Measurements from ENCODE around the gene KRT6A. TPM values are rescaled to one million over a fixed set of nuclear protein-coding genes. Genes with fewer than 3 reads are reported as not detected.

KRT6A gene
- total RNA-seq, 2 experiments from 2014 or later = not detected

DNA sequence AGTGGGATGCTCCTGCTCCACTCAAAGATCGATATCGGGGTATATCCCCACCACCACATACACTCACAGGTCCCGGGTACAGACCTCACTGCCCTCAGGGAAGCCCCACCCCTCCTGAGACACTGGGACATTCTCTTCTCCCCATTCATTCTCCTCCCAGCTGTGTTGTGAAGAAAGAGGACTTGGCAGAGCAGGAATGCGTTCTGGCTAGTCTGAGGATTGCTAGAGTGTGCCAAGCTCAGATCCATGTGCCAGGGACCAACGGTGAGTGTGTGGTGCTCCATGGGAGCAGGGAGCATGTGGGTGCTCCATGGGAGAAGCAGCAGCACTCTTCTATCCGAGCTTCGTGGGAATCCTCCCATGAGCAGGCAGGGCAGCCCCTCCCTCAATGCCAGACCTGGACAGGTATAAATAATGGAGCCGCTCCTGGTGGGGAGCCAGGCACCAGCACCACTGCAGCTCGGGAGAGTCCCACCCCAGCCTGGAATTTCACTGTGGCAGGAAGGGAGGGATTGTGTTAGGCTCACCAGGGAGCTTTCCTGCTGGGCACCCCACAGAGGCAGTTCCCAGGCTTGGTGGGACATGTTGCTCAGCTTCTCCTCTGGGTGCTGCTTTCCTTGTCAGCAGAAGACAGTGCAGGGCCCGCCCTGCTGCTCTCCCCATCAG is 29.4 kb upstream of the KRT6A start:
- no peak for DNase-seq
- CTCF ChIA-PET = no interaction called here
- no peaks in the 10 kb centered on the region for H3K36me3 Mint-ChIP-seq (ENCODE audit: low read depth)

DNA sequence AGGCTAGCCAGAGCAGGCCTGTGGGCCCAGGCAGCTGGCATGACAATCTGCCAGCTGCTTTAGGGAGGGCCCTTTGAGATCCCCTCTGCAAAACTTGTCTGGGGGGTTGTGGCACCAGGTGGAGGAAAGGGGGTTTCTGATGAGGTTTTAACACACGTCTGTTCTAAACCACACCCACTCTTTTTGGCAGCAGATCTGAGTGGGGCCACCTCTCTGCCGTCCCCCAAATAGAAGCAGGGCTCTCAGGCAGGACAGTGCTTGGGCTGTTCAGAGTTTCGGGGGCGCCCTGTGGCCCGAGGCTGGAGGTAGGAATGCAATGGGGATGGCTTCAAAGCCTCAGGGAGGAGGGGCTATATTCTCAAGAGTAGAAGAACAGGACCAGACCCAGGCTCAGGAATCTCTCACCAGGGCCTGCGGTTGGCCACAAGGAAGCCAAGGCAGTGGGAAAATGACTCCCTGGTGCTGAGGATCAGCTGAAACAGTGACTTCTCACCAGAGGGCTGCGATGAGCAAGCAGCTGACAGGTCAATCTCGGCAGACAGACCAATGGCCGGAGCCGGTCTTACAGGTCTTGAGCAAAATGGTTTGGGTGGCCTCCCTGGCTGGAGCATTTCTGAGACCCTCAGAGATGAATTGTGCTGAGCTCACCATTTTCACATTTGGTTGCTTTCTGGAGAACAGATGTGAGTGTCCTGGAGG is 28.7 kb upstream of the KRT6A start:
- no peak for DNase-seq
- H3K4me1 Mint-ChIP-seq (ENCODE audit: low read depth) = no peaks in the 10 kb centered on the region
- no peaks in the 10 kb centered on the region for H3K36me3 Mint-ChIP-seq (ENCODE audit: low read depth)
- CTCF ChIA-PET = interaction anchor here (1.0 kb wide), 1 partner anchor 15 kb away, joined by 3 read pairs; no protein-coding TSS in a partner anchor
- intact Hi-C loops (cut with micrococcal nuclease) = no loop called here
- H3K27me3 Mint-ChIP-seq (ENCODE audit: low read depth) = no peaks in the 10 kb centered on the region
- no peak overlapping the region for H3K27ac Mint-ChIP-seq
- H3K4me3 Mint-ChIP-seq = no peak overlapping the region
- no peaks in the 10 kb centered on the region for H3K9me3 Mint-ChIP-seq

More for the DNA sequence above, 29.4 kb upstream of the KRT6A start:
- H3K27me3 Mint-ChIP-seq (ENCODE audit: low read depth) = no peaks in the 10 kb centered on the region
- no peaks in the 10 kb centered on the region for H3K9me3 Mint-ChIP-seq
- H3K4me3 Mint-ChIP-seq = no peak overlapping the region
- intact Hi-C loops (cut with micrococcal nuclease) = no loop called here
- no peaks in the 10 kb centered on the region for H3K4me1 Mint-ChIP-seq (ENCODE audit: low read depth)
- no peak overlapping the region for H3K27ac Mint-ChIP-seq

DNA sequence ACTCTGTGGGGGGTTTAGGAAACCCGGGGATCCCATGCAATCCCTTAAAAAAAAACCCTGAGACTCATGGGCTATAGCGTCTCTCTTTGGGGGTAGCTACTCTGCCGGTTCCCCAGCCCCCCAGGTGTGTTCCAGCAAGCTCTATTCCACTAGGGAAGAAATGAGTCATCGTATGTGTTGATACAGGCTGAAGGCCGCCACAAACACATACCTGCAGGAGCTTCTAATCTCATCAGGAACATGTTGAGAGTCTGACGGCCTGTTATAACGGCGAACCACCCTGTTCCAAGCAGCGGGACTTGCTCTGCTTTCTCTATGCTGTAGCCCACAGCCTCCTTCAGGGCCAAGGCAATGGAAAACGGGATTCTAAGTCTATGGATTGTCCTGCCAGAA is 28.1 kb upstream of the KRT6A start:
- no peak overlapping the region for H3K27ac Mint-ChIP-seq
- no peaks in the 10 kb centered on the region for H3K9me3 Mint-ChIP-seq
- intact Hi-C loops (cut with micrococcal nuclease) = no loop called here
- H3K36me3 Mint-ChIP-seq (ENCODE audit: low read depth) = no peaks in the 10 kb centered on the region
- no peaks in the 10 kb centered on the region for H3K4me1 Mint-ChIP-seq (ENCODE audit: low read depth)
- CTCF ChIA-PET = interaction anchor here (1.0 kb wide), 1 partner anchor 14 kb away, joined by 3 read pairs; no protein-coding TSS in a partner anchor
- no peaks in the 10 kb centered on the region for H3K27me3 Mint-ChIP-seq (ENCODE audit: low read depth)
- no peak for DNase-seq
- H3K4me3 Mint-ChIP-seq = no peak overlapping the region

DNA sequence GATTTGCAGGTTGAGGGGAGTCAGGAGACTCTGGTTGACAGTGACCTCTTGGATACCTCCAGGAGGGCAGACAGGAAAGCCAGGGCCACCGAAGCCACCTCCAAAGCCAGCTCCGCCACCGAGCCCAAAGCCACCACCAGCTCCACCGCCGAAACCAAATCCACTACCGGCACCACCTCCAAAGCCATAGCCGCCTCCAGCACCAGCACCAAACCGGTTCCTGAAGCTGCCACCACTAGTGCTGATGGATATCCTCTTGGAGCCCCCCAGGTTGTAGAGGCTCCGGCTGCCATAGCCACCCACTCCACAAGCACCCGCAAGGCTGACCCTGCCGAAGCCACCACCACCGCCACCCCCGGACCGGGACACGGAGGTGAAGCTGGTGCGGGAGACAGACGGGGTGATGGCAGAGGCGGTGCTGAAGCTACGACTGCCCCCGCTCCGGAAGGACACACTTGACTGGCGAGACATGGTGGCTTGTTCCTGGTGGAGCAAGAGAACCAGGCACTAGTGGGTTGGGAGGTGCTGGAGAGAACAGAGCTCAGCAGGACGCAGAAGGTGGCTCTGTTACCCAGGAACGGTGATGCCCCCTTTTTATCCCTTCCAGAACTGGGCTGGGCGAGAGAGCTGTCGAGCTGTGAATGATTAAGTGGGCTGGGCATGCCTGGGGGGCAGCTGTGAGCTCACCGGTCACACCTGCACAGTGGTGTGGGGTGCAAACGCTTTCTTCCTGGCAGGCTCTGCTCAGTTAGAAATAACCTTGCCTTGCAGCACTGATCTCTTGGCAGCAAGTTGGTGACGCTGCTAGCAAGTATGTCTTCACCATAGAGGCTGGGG is 27.0 kb upstream of the KRT6A start, which contains the start of gene KRT5:
Gene KRT5 (minus strand): TSS at position 569 of the 837 bp plus-strand sequence. CDS start 98 bp downstream, at position 471.
- no peak within 1 kb of the TSS for H3K27ac Mint-ChIP-seq
- intact Hi-C loops (cut with micrococcal nuclease) = no loop called here
- H3K27me3 Mint-ChIP-seq (ENCODE audit: low read depth) = no peaks in the 10 kb centered on the region
- CTCF ChIA-PET = interaction anchor here (1.3 kb wide), 1 partner anchor 12 kb away, joined by 3 read pairs; no protein-coding TSS in a partner anchor
- H3K4me3 Mint-ChIP-seq = no peak within 1 kb of the TSS
- no peaks in the 10 kb centered on the region for H3K9me3 Mint-ChIP-seq
- no peaks in the 10 kb centered on the region for H3K4me1 Mint-ChIP-seq (ENCODE audit: low read depth)
- no peak for DNase-seq
- no peaks in the 10 kb centered on the region for H3K36me3 Mint-ChIP-seq (ENCODE audit: low read depth)

DNA sequence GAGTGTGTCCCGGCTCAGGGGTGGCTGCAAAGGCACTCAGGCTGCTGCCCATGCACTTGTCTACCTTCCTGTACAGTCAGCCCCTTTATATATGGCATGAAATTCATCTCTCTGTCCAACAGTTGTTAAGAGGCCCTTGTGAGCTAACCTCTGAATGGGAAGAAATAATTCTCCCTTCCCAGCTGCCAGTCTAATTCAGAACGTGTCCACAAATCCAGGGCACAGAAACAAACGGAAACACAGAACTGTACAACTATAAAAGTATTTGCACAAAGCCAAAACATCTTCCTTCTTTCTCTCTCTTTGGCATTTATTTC is 26.3 kb upstream of the KRT6A start:
- CTCF ChIA-PET = interaction anchor here (1.3 kb wide), 1 partner anchor 12 kb away, joined by 3 read pairs; no protein-coding TSS in a partner anchor
- Mint-ChIP-seq H3K4me1 (ENCODE audit: low read depth) (no peaks in the 10 kb centered on the region), H3K9me3 (no peaks in the 10 kb centered on the region), H3K36me3 (ENCODE audit: low read depth) (no peaks in the 10 kb centered on the region), H3K27ac (no peak overlapping the region), H3K4me3 (no peak overlapping the region), H3K27me3 (ENCODE audit: low read depth) (no peaks in the 10 kb centered on the region)
- intact Hi-C loops (cut with micrococcal nuclease) = no loop called here
- no peak for DNase-seq

DNA sequence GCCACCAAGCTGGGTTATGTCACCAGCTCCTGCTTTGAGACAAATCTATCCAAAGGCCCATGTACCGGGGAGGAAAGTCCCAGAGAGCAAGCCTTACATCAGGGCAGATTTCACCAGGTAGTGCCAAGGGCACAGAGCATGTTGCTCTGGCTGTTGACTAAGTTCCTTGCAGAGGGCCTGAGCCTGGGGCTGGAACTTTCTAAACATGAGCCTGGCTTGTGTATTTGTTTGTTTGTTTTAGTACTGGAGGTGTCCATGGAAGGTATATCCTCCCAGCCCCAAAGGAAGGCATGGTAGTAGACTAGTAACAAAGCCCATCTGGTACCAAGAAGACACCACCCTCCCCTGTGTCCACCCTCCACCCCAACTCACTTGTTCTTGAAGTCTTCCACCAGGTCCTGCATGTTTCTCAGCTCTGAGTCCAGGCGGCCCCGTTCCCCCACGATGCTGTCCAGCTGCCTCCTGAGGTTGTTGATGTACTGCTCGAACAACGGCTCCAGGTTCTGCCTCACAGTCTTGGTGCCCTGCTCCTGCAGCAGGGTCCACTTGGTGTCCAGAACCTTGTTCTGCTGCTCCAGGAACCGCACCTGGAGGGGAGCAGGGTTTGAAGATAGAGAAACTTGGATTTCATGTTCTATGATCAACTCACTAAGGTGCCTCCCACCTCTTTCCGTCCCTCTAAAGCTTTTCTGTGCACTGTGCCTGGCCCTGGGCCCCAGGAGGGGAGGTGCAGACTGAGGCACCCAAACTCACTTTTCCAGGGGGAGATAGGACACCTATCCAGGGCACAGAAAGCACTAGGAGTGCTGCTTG is 25.7 kb upstream of the KRT6A start:
- Mint-ChIP-seq H3K27me3 (ENCODE audit: low read depth) (no peaks in the 10 kb centered on the region), H3K9me3 (no peaks in the 10 kb centered on the region), H3K27ac (no peak overlapping the region), H3K36me3 (ENCODE audit: low read depth) (no peaks in the 10 kb centered on the region), H3K4me3 (no peak overlapping the region), H3K4me1 (ENCODE audit: low read depth) (no peaks in the 10 kb centered on the region)
- CTCF ChIA-PET = interaction anchor here (1.3 kb wide), 1 partner anchor 11 kb away, joined by 3 read pairs; no protein-coding TSS in a partner anchor
- DNase-seq = no peak
- intact Hi-C loops (cut with micrococcal nuclease) = no loop called here

DNA sequence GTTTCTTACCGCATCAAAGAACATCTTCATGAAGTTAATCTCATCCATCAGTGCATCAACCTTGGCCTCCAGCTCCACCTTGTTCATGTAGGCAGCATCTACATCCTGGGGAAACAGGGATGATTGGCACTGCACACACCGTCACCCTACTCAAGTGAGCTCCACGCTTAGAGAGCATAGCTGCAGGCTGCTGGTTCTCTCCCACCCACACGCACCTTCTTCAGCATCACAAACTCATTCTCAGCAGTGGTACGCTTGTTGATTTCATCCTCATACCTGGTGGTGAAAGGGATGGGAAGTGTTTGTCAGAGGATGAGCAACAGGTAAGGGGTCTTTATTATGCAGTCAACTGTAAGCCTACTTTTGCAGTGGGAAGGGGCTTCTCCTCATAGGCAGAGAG is 24.8 kb upstream of the KRT6A start:
- H3K9me3 Mint-ChIP-seq = no peaks in the 10 kb centered on the region
- intact Hi-C loops (cut with micrococcal nuclease) = no loop called here
- CTCF ChIA-PET = no interaction called here

DNA sequence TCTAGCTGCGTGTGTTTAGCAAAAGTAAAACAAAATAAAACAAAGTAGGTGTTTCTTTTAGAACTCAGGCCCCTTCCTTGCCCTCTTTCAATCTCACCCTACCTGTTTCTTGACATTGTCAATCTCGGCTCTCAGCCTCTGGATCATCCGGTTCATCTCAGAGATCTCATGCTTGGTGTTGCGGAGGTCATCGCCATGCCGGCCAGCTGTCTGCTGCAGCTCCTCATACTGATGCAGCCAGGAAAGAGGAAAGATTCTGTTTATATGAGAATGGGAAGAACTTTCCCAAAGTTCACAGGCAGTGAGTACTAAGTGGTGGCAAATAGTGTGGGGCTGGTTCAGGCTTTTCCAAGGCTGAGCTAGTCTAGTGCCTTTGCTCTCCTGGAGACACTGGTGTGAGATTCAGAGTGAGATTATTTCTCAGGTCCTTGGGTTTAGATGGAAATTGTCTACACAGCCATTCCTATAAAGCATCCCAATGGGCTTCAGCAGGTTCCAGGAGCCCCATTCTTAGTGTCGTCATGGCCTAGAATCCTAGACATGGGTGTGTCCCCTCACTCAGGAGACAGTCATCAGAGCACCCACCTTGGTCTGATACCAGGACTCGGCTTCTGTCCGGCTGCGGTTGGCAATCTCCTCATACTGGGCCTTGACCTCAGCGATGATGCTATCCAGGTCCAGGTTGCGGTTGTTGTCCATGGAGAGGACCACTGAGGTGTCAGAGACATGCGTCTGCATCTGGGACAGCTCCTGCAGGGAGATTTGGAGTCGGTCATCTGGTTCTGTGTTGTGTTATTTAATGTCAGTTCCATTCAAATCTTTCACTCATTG is 24.2 kb upstream of the KRT6A start:
- no peak for DNase-seq
- no peaks in the 10 kb centered on the region for H3K36me3 Mint-ChIP-seq (ENCODE audit: low read depth)
- no peaks in the 10 kb centered on the region for H3K4me1 Mint-ChIP-seq (ENCODE audit: low read depth)
- H3K27ac Mint-ChIP-seq = no peak overlapping the region
- no peaks in the 10 kb centered on the region for H3K9me3 Mint-ChIP-seq
- no peaks in the 10 kb centered on the region for H3K27me3 Mint-ChIP-seq (ENCODE audit: low read depth)
- no peak overlapping the region for H3K4me3 Mint-ChIP-seq
- CTCF ChIA-PET = interaction anchor here (0.9 to 1.7 kb wide), 3 partner anchors 9 to 238 kb away, joined by 3 to 5 read pairs (median 4); no protein-coding TSS in a partner anchor
- intact Hi-C loops (cut with micrococcal nuclease) = no loop called here

More for the DNA sequence above, 24.8 kb upstream of the KRT6A start:
- DNase-seq = no peak
- Mint-ChIP-seq H3K36me3 (ENCODE audit: low read depth) (no peaks in the 10 kb centered on the region), H3K4me1 (ENCODE audit: low read depth) (no peaks in the 10 kb centered on the region), H3K4me3 (no peak overlapping the region), H3K27ac (no peak overlapping the region), H3K27me3 (ENCODE audit: low read depth) (no peaks in the 10 kb centered on the region)

DNA sequence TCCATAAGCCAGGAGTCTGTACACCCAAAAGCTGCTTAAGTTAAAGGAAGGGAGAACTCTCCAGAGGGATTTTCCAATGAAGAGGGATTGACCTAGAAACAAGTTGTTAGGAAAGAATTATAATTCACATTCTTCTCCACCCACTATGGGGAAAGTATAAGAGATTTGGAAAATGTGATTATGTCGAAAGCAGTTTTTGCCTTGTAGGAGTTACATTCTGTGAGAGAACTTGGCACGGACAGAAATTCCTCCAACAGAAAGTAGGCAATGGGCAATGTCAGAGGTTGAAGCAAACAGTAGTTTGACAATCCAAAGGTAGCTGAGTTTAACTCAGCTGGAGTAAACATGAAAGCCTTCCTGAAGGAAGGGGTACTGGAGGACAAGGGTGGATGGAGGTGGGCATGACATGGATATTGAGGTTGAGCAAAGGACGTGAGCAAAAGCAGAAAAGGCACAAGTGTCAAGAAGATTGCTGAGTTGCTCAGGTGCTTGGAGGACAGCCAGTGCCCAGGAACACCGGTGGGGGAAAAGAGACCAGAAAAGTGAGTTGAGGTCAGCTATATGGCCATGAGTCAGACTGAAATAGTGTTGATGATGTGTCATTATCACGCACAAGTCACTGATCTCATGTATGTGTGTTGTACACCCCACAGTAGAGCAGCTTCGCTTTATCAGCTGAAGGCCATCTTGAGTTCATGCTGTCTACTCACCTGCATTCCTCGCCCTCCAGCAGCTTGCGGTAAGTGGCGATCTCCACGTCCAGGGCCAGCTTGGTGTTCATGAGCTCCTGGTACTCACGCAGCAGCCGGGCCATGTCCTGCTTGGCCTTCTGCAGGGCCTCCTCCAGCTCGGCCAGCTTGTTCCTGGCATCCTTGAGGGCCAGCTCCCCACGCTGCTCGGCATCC is 23.1 kb upstream of the KRT6A start:
- no peaks in the 10 kb centered on the region for H3K4me1 Mint-ChIP-seq (ENCODE audit: low read depth)
- intact Hi-C loops (cut with micrococcal nuclease) = no loop called here
- DNase-seq = no peak
- CTCF ChIA-PET = interaction anchor here (0.9 to 1.7 kb wide), 3 partner anchors 8 to 237 kb away, joined by 3 to 5 read pairs (median 4); no protein-coding TSS in a partner anchor
- H3K27me3 Mint-ChIP-seq (ENCODE audit: low read depth) = peaks cover 4% of the 10 kb centered on the region
- H3K4me3 Mint-ChIP-seq = no peak overlapping the region
- no peak overlapping the region for H3K27ac Mint-ChIP-seq
- no peaks in the 10 kb centered on the region for H3K36me3 Mint-ChIP-seq (ENCODE audit: low read depth)
- peaks cover 3% of the 10 kb centered on the region for H3K9me3 Mint-ChIP-seq

DNA sequence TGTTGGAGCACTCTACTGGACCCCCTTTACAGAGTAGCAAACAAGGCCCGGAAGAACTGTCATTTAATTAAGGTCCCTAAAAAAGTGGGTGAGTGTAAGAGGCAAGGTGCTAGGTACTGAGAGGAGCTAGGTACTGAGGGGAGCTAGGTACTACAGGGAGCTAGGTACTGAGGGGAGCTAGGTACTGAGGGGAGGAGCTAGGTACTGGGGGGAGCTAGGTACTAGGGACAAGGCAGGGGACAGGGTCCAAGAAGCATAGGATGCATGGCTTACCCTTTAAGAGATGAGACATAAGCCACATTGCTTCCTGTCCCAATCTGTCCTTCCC is 22.2 kb upstream of the KRT6A start:
- H3K4me3 Mint-ChIP-seq = no peak overlapping the region

More for the DNA sequence above, 22.2 kb upstream of the KRT6A start:
- Mint-ChIP-seq H3K36me3 (ENCODE audit: low read depth) (no peaks in the 10 kb centered on the region), H3K27me3 (ENCODE audit: low read depth) (peaks cover 5% of the 10 kb centered on the region), H3K9me3 (peaks cover 4% of the 10 kb centered on the region), H3K4me1 (ENCODE audit: low read depth) (no peaks in the 10 kb centered on the region), H3K27ac (no peak overlapping the region)
- DNase-seq = no peak
- intact Hi-C loops (cut with micrococcal nuclease) = no loop called here
- CTCF ChIA-PET = no interaction called here

Data from activated naive CD4-positive, alpha-beta T cell treated with anti-CD3 and anti-CD28 coated beads for 36 hours (primary cell).